HG03135 (cell line): ENCODE measurements around the gene SLC40A1.
"Not testable (repeated sequence)": the region's sequence is repeated elsewhere in the genome, so short reads cannot be mapped to it uniquely, and the experiment has no call there.

Experiments
- ATAC-seq: cut with Tn5 transposase; IDR thresholded peaks from one replicate; pipeline ENCODE4 v1.9.1; 2021; ENCODE audit warnings: mild to moderate bottlenecking, moderate library complexity; ENCODE audit not compliant: unreplicated experiment

The SLC40A1 gene

GRCh38 chr2:189601652-189602051 is 21.1 kb upstream of the SLC40A1 start:
- not testable (repeated sequence) for ATAC-seq

- no peak for ATAC-seq
Measured at GRCh38 chr2:189601043-189601442, 20.5 kb upstream of the SLC40A1 start.

GRCh38 chr2:189599245-189599644 is 18.7 kb upstream of the SLC40A1 start:
- no peak for ATAC-seq

GRCh38 chr2:189595417-189595816 is 14.8 kb upstream of the SLC40A1 start:
- no peak for ATAC-seq

GRCh38 chr2:189594305-189594704 is 13.7 kb upstream of the SLC40A1 start:
- no peak for ATAC-seq

- ATAC-seq = no peak
Measured at GRCh38 chr2:189593115-189593514, 12.5 kb upstream of the SLC40A1 start.

GRCh38 chr2:189592353-189592984 is 11.9 kb upstream of the SLC40A1 start:
- no peak for ATAC-seq

GRCh38 chr2:189587780-189588179 is 7.2 kb upstream of the SLC40A1 start:
- ATAC-seq = no peak

GRCh38 chr2:189585226-189585756 is 4.7 kb upstream of the SLC40A1 start:
- no peak for ATAC-seq

GRCh38 chr2:189584686-189585085 is 4.1 kb upstream of the SLC40A1 start:
- ATAC-seq = no peak

GRCh38 chr2:189583227-189584198 is 2.9 kb upstream of the SLC40A1 start:
- ATAC-seq = no peak

- no peak for ATAC-seq
Measured at GRCh38 chr2:189582809-189583192, 2.2 kb upstream of the SLC40A1 start.

GRCh38 chr2:189582140-189582808 is 1.7 kb upstream of the SLC40A1 start:
- no peak for ATAC-seq

- ATAC-seq = no peak
Measured at GRCh38 chr2:189581354-189582139, 961 bp upstream of the SLC40A1 start.

GRCh38 chr2:189580241-189580651 is 340 bp downstream of the SLC40A1 start:
- ATAC-seq = no peak

GRCh38 chr2:189579585-189580186 is 900 bp downstream of the SLC40A1 start:
- ATAC-seq = no peak

- ATAC-seq = no peak
Measured at GRCh38 chr2:189578272-189578950, 2.2 kb downstream of the SLC40A1 start.

GRCh38 chr2:189577121-189577520 is 3.5 kb downstream of the SLC40A1 start:
- no peak for ATAC-seq

- no peak for ATAC-seq
Measured at GRCh38 chr2:189576396-189576795, 4.2 kb downstream of the SLC40A1 start.
